ENCODE data around the gene MACROD1. TPM values are rescaled to one million over a fixed set of nuclear protein-coding genes. Genes with fewer than 3 reads are reported as not detected.

The MACROD1 gene
- total and polyA plus RNA-seq, 9 of the 15 experiments (the other 6 are each of a cell fraction or from before 2014, with no cell fraction given) = 1.1 to 60.0 (median 26.4) TPM

GRCh38 chr11:63986156-63986931 is 179.6 kb downstream of the MACROD1 start, which contains the start of gene OTUB1 (continued):
- TF ChIP-seq FOXO4 (CRISPR knock-in tag; IDR thresholded peaks at IDR 0.05) (no peak), FOXA1 (IDR thresholded peaks at IDR 0.05; ENCODE audit: borderline replicate concordance) (no peak), ZNF398 (CRISPR knock-in tag; IDR thresholded peaks at IDR 0.05) (no peak), SNAPC5 (CRISPR knock-in tag; IDR thresholded peaks at IDR 0.05) (no peak), ZZZ3 (IDR thresholded peaks at IDR 0.05) (no peak), GABPA (tag; conservative IDR thresholded peaks at IDR 0.05; ENCODE audit: low read depth) (peak; percentile 98), KLF6 (CRISPR knock-in tag; IDR thresholded peaks at IDR 0.05; ENCODE audit: borderline replicate concordance) (0 out of 2 replicates have a peak, but pooled peaks have one; percentile 33), EP300 (IDR thresholded peaks at IDR 0.05; ENCODE audit: low read length) (no peak), ZKSCAN1 (IDR thresholded peaks at IDR 0.05; ENCODE audit: low read depth, low read length) (no peak), MEF2A (IDR thresholded peaks at IDR 0.05; ENCODE audit: control insufficient read depth, low read depth, low read length) (no peak), CSDE1 (IDR thresholded peaks at IDR 0.05) (peak in 1 of 2 experiments; percentile 92; a peak in 2 of 4 replicates), HOMEZ (CRISPR knock-in tag; IDR thresholded peaks at IDR 0.05) (no peak), ZNF175 (CRISPR knock-in tag; IDR thresholded peaks at IDR 0.05; ENCODE audit: low read depth) (no peak), NBN (IDR thresholded peaks at IDR 0.05; ENCODE audit: low read depth) (no peak), CHCHD3 (CRISPR knock-in tag; IDR thresholded peaks at IDR 0.05) (no peak), HNRNPK (IDR thresholded peaks at IDR 0.05; ENCODE audit: low read depth, low read length, poor library complexity, severe bottlenecking) (no peak), ZNF79 (CRISPR knock-in tag; IDR thresholded peaks at IDR 0.05; ENCODE audit: low read depth) (no peak), FOXJ3 (CRISPR knock-in tag; IDR thresholded peaks at IDR 0.05) (no peak), RBM22 (IDR thresholded peaks at IDR 0.05; ENCODE audit: low read depth, low read length, poor library complexity, severe bottlenecking) (peak; percentile 89), TSC22D4 (tag; IDR thresholded peaks at IDR 0.05) (no peak), ATF1 (CRISPR knock-in tag; IDR thresholded peaks at IDR 0.05) (no peak), ATF1 (tag; IDR thresholded peaks at IDR 0.05) (peak; percentile 72), CEBPB (tag; IDR thresholded peaks at IDR 0.05) (no peak), ZNF253 (CRISPR knock-in tag; conservative IDR thresholded peaks at IDR 0.05) (no peak), YBX1 (IDR thresholded peaks at IDR 0.05) (no peak), HDAC1 (IDR thresholded peaks at IDR 0.05) (peak in 1 of 2 experiments; percentile 68; a peak in 1 of 4 replicates)
